Smooth muscle cell (in vitro differentiated cells): Measurements from ENCODE around the gene JOSD2. TPM values are rescaled to one million over a fixed set of nuclear protein-coding genes. Genes with fewer than 3 reads are reported as not detected.

Experiments used
- DNase-seq: peaks from one replicate; lab custom pipeline; 2025; ENCODE audit not compliant: unreplicated experiment; lab: John Stamatoyannopoulos, UW
- H2AFZ ChIP-seq: fragments of 200-600 bp; sonication (generic); 2 replicates; pipeline ENCODE4 v1.6.0; 2016; ENCODE audit warnings: antibody characterized with exemption, low read depth, mild to moderate bottlenecking
- H3F3A ChIP-seq: fragments of 200-600 bp; sonication (generic); 2 replicates; pipeline ENCODE4 v1.6.0; 2017; ENCODE audit warnings: antibody characterized with exemption, low read depth
- H3K27ac ChIP-seq: fragments of 200-600 bp; sonication (generic); 2 replicates; pipeline ENCODE4 v1.5.1; 2016; ENCODE audit warnings: low read depth, mild to moderate bottlenecking
- H3K27me3 ChIP-seq: fragments of 200-600 bp; sonication (generic); 2 replicates; pipeline ENCODE4 v1.6.1; 2016; ENCODE audit warnings: low read depth, mild to moderate bottlenecking
- H3K36me3 ChIP-seq: fragments of 200-600 bp; sonication (generic); 2 replicates; pipeline ENCODE4 v1.5.1; 2016; ENCODE audit warnings: low read depth
- H3K4me1 ChIP-seq: fragments of 200-600 bp; sonication (generic); 2 replicates; pipeline ENCODE4 v1.5.1; 2016; ENCODE audit warnings: low read depth
- H3K4me2 ChIP-seq: fragments of 200-600 bp; sonication (generic); 2 replicates; pipeline ENCODE4 v1.6.0; 2016; ENCODE audit warnings: mild to moderate bottlenecking
- H3K4me3 ChIP-seq: fragments of 200-600 bp; sonication (generic); 2 replicates; pipeline ENCODE4 v1.5.1; 2016; ENCODE audit warnings: mild to moderate bottlenecking
- H3K79me2 ChIP-seq: fragments of 200-600 bp; sonication (generic); 2 replicates; pipeline ENCODE4 v1.6.0; 2016; ENCODE audit warnings: low read depth, mild to moderate bottlenecking
- H3K9ac ChIP-seq: fragments of 200-600 bp; sonication (generic); 2 replicates; pipeline ENCODE4 v1.6.0; 2016; ENCODE audit warnings: low read depth
- H3K9me3 ChIP-seq: fragments of 200-600 bp; sonication (generic); replicated peaks from 2 replicates; pipeline ENCODE4 v1.5.1; 2016; ENCODE audit warnings: low read depth
- H4K20me1 ChIP-seq: fragments of 200-600 bp; sonication (generic); 2 replicates; pipeline ENCODE4 v1.6.0; 2016; ENCODE audit warnings: low read depth
- CTCF ChIP-seq: fragments of 200-600 bp; sonication (generic); IDR thresholded peaks from 2 replicates; pipeline ENCODE4 v1.5.1; 2017; ENCODE audit warnings: borderline replicate concordance, mild to moderate bottlenecking, antibody characterized with exemption; ENCODE audit not compliant: insufficient read depth, poor library complexity, severe bottlenecking
- WGBS: methylation state at CpG from one replicate; pipeline ENCODE4 v1.1.7; 2016; ENCODE audit warnings: low lambda C conversion rate; 5-methylcytosine and 5-hydroxymethylcytosine counted together
- polyA plus RNA-seq: library from polyadenylated mRNA; unstranded; fragments of >200 nt; fragmentation: Nextera tagmentation; extraction: Ambion mirVana; gene quantifications from 2 replicates; pipeline ENCODE4 v1.2.1, GENCODE V29; 2016
- total RNA-seq: library from RNA; depleted of rRNA; stranded (reverse); fragments of >200 nt; gene quantifications from 2 replicates; pipeline ENCODE4 v1.2.3, GENCODE V29; 2014

Gene JOSD2
- total and polyA plus RNA-seq, 2 experiments from 2014 or later, result 17.1 to 77.6 TPM

GRCh38 chr19:50514346-50515167, 3.6 kb upstream of the JOSD2 start:
- 88% methylated on average over 30 of the region's 38 CpGs for WGBS
- Histone ChIP-seq H2AFZ (no peak overlapping the region), H3K36me3 (no peaks in the 10 kb centered on the region), H3K4me2 (no peak overlapping the region), H3K4me1 (peaks cover 4% of the 10 kb centered on the region), H3F3A (no peaks in the 10 kb centered on the region), H4K20me1 (no peaks in the 10 kb centered on the region), H3K9me3 (no peaks in the 10 kb centered on the region), H3K9ac (no peak overlapping the region), H3K27ac (no peak overlapping the region), H3K79me2 (no peaks in the 10 kb centered on the region), H3K4me3 (no peak overlapping the region), H3K27me3 (no peaks in the 10 kb centered on the region)
- TF ChIP-seq CTCF, result no peak
- no peak for DNase-seq

GRCh38 chr19:50513746-50514345, 2.9 kb upstream of the JOSD2 start, which contains the start of gene ASPDH:
Gene ASPDH, minus strand, starts transcription at chr19:50513913. Its CDS starts 90 bp downstream, at chr19:50513823.
- no peak within 1 kb of the TSS for H3K4me2 ChIP-seq
- H3K79me2 ChIP-seq, result no peaks in the 10 kb centered on the region
- no peaks in the 10 kb centered on the region for H3K27me3 ChIP-seq
- 73% methylated on average over 10 of the region's 22 CpGs for WGBS
- no peak for TF ChIP-seq CTCF
- H3K9ac ChIP-seq, result no peak within 1 kb of the TSS
- no peaks in the 10 kb centered on the region for H3F3A ChIP-seq
- H4K20me1 ChIP-seq, result no peaks in the 10 kb centered on the region
- no peak within 1 kb of the TSS for H3K4me3 ChIP-seq
- no peak within 1 kb of the TSS for H3K27ac ChIP-seq
- DNase-seq, result no peak
- H3K36me3 ChIP-seq, result no peaks in the 10 kb centered on the region
- no peaks in the 10 kb centered on the region for H3K9me3 ChIP-seq
- peaks cover 4% of the 10 kb centered on the region for H3K4me1 ChIP-seq
- no peak within 1 kb of the TSS for H2AFZ ChIP-seq

- whole genome bisulfite sequencing, result 89% methylated on average over 12 of the region's 12 CpGs
- no peaks in the 10 kb centered on the region for H3F3A ChIP-seq
- no peak overlapping the region for H3K4me3 ChIP-seq
- no peaks in the 10 kb centered on the region for H3K79me2 ChIP-seq
- H3K9me3 ChIP-seq, result no peaks in the 10 kb centered on the region
- no peak for DNase-seq
- no peak for TF ChIP-seq CTCF
- H3K4me1 ChIP-seq, result peaks cover 4% of the 10 kb centered on the region
- H2AFZ ChIP-seq, result no peak overlapping the region
- H3K36me3 ChIP-seq, result no peaks in the 10 kb centered on the region
- H3K27ac ChIP-seq, result no peak overlapping the region
- no peak overlapping the region for H3K9ac ChIP-seq
- H4K20me1 ChIP-seq, result no peaks in the 10 kb centered on the region
- H3K4me2 ChIP-seq, result no peak overlapping the region
- no peaks in the 10 kb centered on the region for H3K27me3 ChIP-seq
These were observed 2.2 kb upstream of the JOSD2 start for GRCh38 chr19:50512999-50513745.
